Measurements from ENCODE around the gene IGF1R. TPM values are rescaled to one million over a fixed set of nuclear protein-coding genes. Genes with fewer than 3 reads are reported as not detected.

IGF1R gene
- total and polyA plus RNA-seq, 2 experiments from 2014 or later, result 10.8 to 42.9 TPM

- 97% methylated on average over 4 of the region's 4 CpGs for WGBS (ENCODE audit: low lambda C conversion rate, missing lambda C conversion rate)
- no peak for DNase-seq (ENCODE audit: low spot score)
- Histone ChIP-seq H3K9me2 (replicated peaks; ENCODE audit: insufficient read depth) (no peaks in the 10 kb centered on the region), H3K79me2 (peaks cover 67% of the 10 kb centered on the region), H3K4me3 (no peak overlapping the region), H3K4me1 (ENCODE audit: insufficient read depth) (no peaks in the 10 kb centered on the region), H3K4me2 (no peak overlapping the region), H3K36me3 (replicated peaks; ENCODE audit: insufficient read depth, low read depth) (no peaks in the 10 kb centered on the region), H3K27me3 (no peaks in the 10 kb centered on the region), H3K27ac (no peak overlapping the region), H4K20me1 (ENCODE audit: insufficient read depth, poor library complexity, severe bottlenecking) (no peaks in the 10 kb centered on the region), H2AFZ (no peak overlapping the region), H3K9me3 (ENCODE audit: low read depth) (peaks cover 37% of the 10 kb centered on the region)
- TF ChIP-seq EZH2 (IDR thresholded peaks at IDR 0.05; ENCODE audit: borderline replicate concordance) (no peak), EZH2phosphoT487 (IDR thresholded peaks at IDR 0.05; ENCODE audit: low read depth, severe bottlenecking, unreplicated experiment) (no peak)
- TF ChIP-seq, protein P1, sequence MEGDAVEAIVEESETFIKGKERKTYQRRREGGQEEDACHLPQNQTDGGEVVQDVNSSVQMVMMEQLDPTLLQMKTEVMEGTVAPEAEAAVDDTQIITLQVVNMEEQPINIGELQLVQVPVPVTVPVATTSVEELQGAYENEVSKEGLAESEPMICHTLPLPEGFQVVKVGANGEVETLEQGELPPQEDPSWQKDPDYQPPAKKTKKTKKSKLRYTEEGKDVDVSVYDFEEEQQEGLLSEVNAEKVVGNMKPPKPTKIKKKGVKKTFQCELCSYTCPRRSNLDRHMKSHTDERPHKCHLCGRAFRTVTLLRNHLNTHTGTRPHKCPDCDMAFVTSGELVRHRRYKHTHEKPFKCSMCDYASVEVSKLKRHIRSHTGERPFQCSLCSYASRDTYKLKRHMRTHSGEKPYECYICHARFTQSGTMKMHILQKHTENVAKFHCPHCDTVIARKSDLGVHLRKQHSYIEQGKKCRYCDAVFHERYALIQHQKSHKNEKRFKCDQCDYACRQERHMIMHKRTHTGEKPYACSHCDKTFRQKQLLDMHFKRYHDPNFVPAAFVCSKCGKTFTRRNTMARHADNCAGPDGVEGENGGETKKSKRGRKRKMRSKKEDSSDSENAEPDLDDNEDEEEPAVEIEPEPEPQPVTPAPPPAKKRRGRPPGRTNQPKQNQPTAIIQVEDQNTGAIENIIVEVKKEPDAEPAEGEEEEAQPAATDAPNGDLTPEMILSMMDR (IDR thresholded peaks at IDR 0.05; ENCODE audit: poor library complexity), result no peak
Measured at GRCh38 chr15:98830034-98830634, 181.8 kb downstream of the IGF1R start.

DNA sequence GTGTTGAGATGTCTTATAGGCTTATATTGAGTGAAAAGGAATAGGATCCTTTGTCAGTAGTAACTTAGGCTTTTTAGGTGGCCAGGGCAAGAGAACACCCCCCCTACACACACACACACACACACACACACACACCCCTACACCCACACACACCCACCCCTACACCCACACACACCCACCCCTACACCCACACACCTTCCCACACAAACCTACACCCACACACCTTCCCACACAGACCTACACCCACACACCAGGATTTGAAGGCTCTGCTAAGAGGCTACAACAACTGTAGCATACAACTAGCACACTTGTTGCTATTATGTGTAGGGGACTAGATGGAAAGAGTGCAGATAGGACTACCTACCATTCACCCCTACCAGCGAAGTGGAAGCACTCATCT lies 186.6 kb downstream of the IGF1R start:
- Histone ChIP-seq H3K27ac (no peak overlapping the region), H3K27me3 (no peaks in the 10 kb centered on the region), H3K4me3 (no peak overlapping the region), H3K9me2 (replicated peaks; ENCODE audit: insufficient read depth) (no peaks in the 10 kb centered on the region), H3K4me2 (no peak overlapping the region), H2AFZ (no peak overlapping the region), H4K20me1 (ENCODE audit: insufficient read depth, poor library complexity, severe bottlenecking) (no peaks in the 10 kb centered on the region), H3K36me3 (replicated peaks; ENCODE audit: insufficient read depth, low read depth) (no peaks in the 10 kb centered on the region), H3K9me3 (ENCODE audit: low read depth) (peaks cover 22% of the 10 kb centered on the region), H3K79me2 (peaks cover 74% of the 10 kb centered on the region), H3K4me1 (ENCODE audit: insufficient read depth) (no peaks in the 10 kb centered on the region)
- WGBS (ENCODE audit: low lambda C conversion rate, missing lambda C conversion rate), result 86% methylated on average over 1 of the region's 1 CpG
- TF ChIP-seq EZH2phosphoT487 (IDR thresholded peaks at IDR 0.05; ENCODE audit: low read depth, severe bottlenecking, unreplicated experiment) (no peak), EZH2 (IDR thresholded peaks at IDR 0.05; ENCODE audit: borderline replicate concordance) (no peak)
- TF ChIP-seq, protein P1 (IDR thresholded peaks at IDR 0.05; ENCODE audit: poor library complexity), result no peak
- no peak for DNase-seq (ENCODE audit: low spot score)

- H3K9me3 ChIP-seq (ENCODE audit: low read depth), result peaks cover 13% of the 10 kb centered on the region
- DNase-seq (ENCODE audit: low spot score), result no peak
- peaks cover 76% of the 10 kb centered on the region for H3K79me2 ChIP-seq
- no peaks in the 10 kb centered on the region for H3K36me3 ChIP-seq (replicated peaks; ENCODE audit: insufficient read depth, low read depth)
- H3K27me3 ChIP-seq, result no peaks in the 10 kb centered on the region
- H2AFZ ChIP-seq, result no peak overlapping the region
- H3K9me2 ChIP-seq (replicated peaks; ENCODE audit: insufficient read depth), result no peaks in the 10 kb centered on the region
- H3K4me1 ChIP-seq (ENCODE audit: insufficient read depth), result no peaks in the 10 kb centered on the region
- no peak overlapping the region for H3K4me3 ChIP-seq
- 93% methylated on average over 4 of the region's 4 CpGs for WGBS (ENCODE audit: low lambda C conversion rate, missing lambda C conversion rate)
- no peak overlapping the region for H3K27ac ChIP-seq
- TF ChIP-seq, protein P1 (IDR thresholded peaks at IDR 0.05; ENCODE audit: poor library complexity), result no peak
- no peak for TF ChIP-seq EZH2phosphoT487 (IDR thresholded peaks at IDR 0.05; ENCODE audit: low read depth, severe bottlenecking, unreplicated experiment)
- no peak for TF ChIP-seq EZH2 (IDR thresholded peaks at IDR 0.05; ENCODE audit: borderline replicate concordance)
- no peak overlapping the region for H3K4me2 ChIP-seq
- no peaks in the 10 kb centered on the region for H4K20me1 ChIP-seq (ENCODE audit: insufficient read depth, poor library complexity, severe bottlenecking)
Measured at GRCh38 chr15:98835876-98836275, 187.5 kb downstream of the IGF1R start.
